HG03575 (cell line): ENCODE data around the gene LARGE1.
"Not testable (repeated sequence)": the region's sequence is repeated elsewhere in the genome, so short reads cannot be mapped to it uniquely, and the experiment has no call there.

ENCODE experiments used
- ATAC-seq: cut with Tn5 transposase; IDR thresholded peaks from one replicate; pipeline ENCODE4 v1.9.1; 2021; ENCODE audit not compliant: unreplicated experiment, insufficient number of reproducible peaks, low FRiP score; ENCODE audit errors: extremely low read depth

Gene LARGE1

GRCh38 chr22:33461245-33461644 is 459.0 kb downstream of the LARGE1 start:
- ATAC-seq, result not testable (repeated sequence)

- no peak for ATAC-seq
These were observed 461.1 kb downstream of the LARGE1 start for GRCh38 chr22:33459137-33459536.

GRCh38 chr22:33456511-33456910 is 463.8 kb downstream of the LARGE1 start:
- ATAC-seq, result no peak

GRCh38 chr22:33455036-33455435 is 465.2 kb downstream of the LARGE1 start:
- ATAC-seq, result no peak

- ATAC-seq, result no peak
These were observed 468.3 kb downstream of the LARGE1 start for GRCh38 chr22:33451866-33452469.

- no peak for ATAC-seq
These were observed 469.5 kb downstream of the LARGE1 start for GRCh38 chr22:33450756-33451155.

- no peak for ATAC-seq
These were observed 472.5 kb downstream of the LARGE1 start for GRCh38 chr22:33447733-33448132.

GRCh38 chr22:33443683-33444082 is 476.6 kb downstream of the LARGE1 start:
- no peak for ATAC-seq

GRCh38 chr22:33440756-33441155 is 479.5 kb downstream of the LARGE1 start:
- ATAC-seq, result no peak

- no peak for ATAC-seq
These were observed 482.0 kb downstream of the LARGE1 start for GRCh38 chr22:33438273-33438672.

- ATAC-seq, result no peak
These were observed 489.0 kb downstream of the LARGE1 start for GRCh38 chr22:33431300-33431699.

- ATAC-seq, result no peak
These were observed 491.0 kb downstream of the LARGE1 start for GRCh38 chr22:33429281-33429680.

GRCh38 chr22:33427461-33427860 is 492.8 kb downstream of the LARGE1 start:
- no peak for ATAC-seq

GRCh38 chr22:33426451-33426850 is 493.8 kb downstream of the LARGE1 start:
- ATAC-seq, result no peak

GRCh38 chr22:33421859-33422258 is 498.4 kb downstream of the LARGE1 start:
- no peak for ATAC-seq

- no peak for ATAC-seq
These were observed 501.8 kb downstream of the LARGE1 start for GRCh38 chr22:33418484-33418883.

- ATAC-seq, result no peak
These were observed 504.9 kb downstream of the LARGE1 start for GRCh38 chr22:33415401-33415800.

- ATAC-seq, result no peak
These were observed 511.2 kb downstream of the LARGE1 start for GRCh38 chr22:33409079-33409478.

GRCh38 chr22:33405194-33405593 is 515.1 kb downstream of the LARGE1 start:
- ATAC-seq, result no peak

- ATAC-seq, result no peak
These were observed 515.6 kb downstream of the LARGE1 start for GRCh38 chr22:33404723-33405122.

GRCh38 chr22:33402325-33402724 is 518.0 kb downstream of the LARGE1 start:
- ATAC-seq, result no peak
